HCT116 (cell line): ENCODE results near the gene SQSTM1. TPM values are rescaled to one million over a fixed set of nuclear protein-coding genes. Genes with fewer than 3 reads are reported as not detected.

ENCODE experiments used
- ATAC-seq: fragments of 200-7000 bp; cut with Tn5 transposase; 2 replicates; pipeline ENCODE4 v1.9.1; 2020; ENCODE audit warnings: mild to moderate bottlenecking, moderate library complexity
- BruUV-seq: library from RNA; stranded (reverse); fragments of 400-500 nt; replicated peaks from 2 replicates; lab custom pipeline; 2021; lab: Mats Ljungman, UMichigan
- CTCF ChIA-PET: fragments of 300-600 bp; sonication (Branson Sonifier 250); formaldehyde crosslinking; loops from one replicate; lab custom pipeline; 2021; ENCODE audit warnings: antibody characterized with exemption; lab: Charles Lee
- POLR2A ChIA-PET: fragments of 300-600, 350-600 bp; sonication (Branson Sonifier 250); formaldehyde crosslinking; loops from one replicate; lab custom pipeline; 2021; ENCODE audit warnings: antibody characterized with exemption; lab: Charles Lee
- RAD21 ChIA-PET, 2 experiments: fragments of 300-600 bp; sonication (Branson Sonifier 250); formaldehyde crosslinking; loops; one replicate each; lab custom pipeline; 2023; ENCODE audit warnings: low total read pairs in 2 of 2; ENCODE audit not compliant: uncharacterized antibody in 2 of 2, unreplicated experiment in 2 of 2, low non-redundant PET in 1 of 2; lab: Charles Lee
- DNase-seq: peaks from one replicate; pipeline ENCODE4 v3.0.0-alpha.2; 2010; ENCODE audit warnings: low read depth, low spot score
- H2AFZ ChIP-seq: fragments of 200-600 bp; shearing (Covaris generic), sonication (generic); 2 replicates; pipeline ENCODE4 v1.6.1; 2017; ENCODE audit warnings: low read depth, mixed run types, mixed read lengths, antibody characterized with exemption, low read length; ENCODE audit not compliant: poor library complexity, severe bottlenecking
- H3K27ac ChIP-seq: 2 replicates; pipeline ENCODE4 v1.5.1; 2012; ENCODE audit warnings: low read depth, low read length
- H3K27me3 ChIP-seq: fragments of 200-600 bp; sonication (generic); 2 replicates; pipeline ENCODE4 v1.6.1; 2016; ENCODE audit warnings: mixed run types, low read length, mixed read lengths; ENCODE audit not compliant: insufficient read depth
- H3K36me3 ChIP-seq, 2 experiments: fragments of 200-500 bp in 1 of 2; fragments of 200-600 bp in 1 of 2; sonication (Bioruptor generic) in 1 of 2; sonication (generic) in 1 of 2; 2 replicates each; pipeline versions ENCODE4 v1.5.1 to v1.6.1; 2014 to 2016; ENCODE audit warnings: low read length in 2 of 2, inconsistent platforms in 1 of 2, mixed read lengths in 1 of 2, mixed run types in 1 of 2; ENCODE audit not compliant: insufficient read depth in 2 of 2, control insufficient read depth in 1 of 2
- H3K4me1 ChIP-seq, 2 experiments: fragments of 200-600 bp in 1 of 2; sonication (generic) in 1 of 2; 2 replicates each; pipeline versions ENCODE4 v1.5.1 to v1.6.1; 2012 to 2017; ENCODE audit warnings: low read length in 2 of 2, inconsistent platforms in 1 of 2, mild to moderate bottlenecking in 1 of 2, mixed read lengths in 1 of 2, mixed run types in 1 of 2, moderate library complexity in 1 of 2; ENCODE audit not compliant: insufficient read depth in 2 of 2, control insufficient read depth in 1 of 2
- H3K4me2 ChIP-seq: fragments of 200-600 bp; sonication (generic); 2 replicates; pipeline ENCODE4 v1.6.1; 2017; ENCODE audit warnings: mixed run types, low read length, mixed read lengths
- H3K4me3 ChIP-seq, 2 experiments: fragments of 200-600 bp in 1 of 2; sonication (generic) in 1 of 2; replicated peaks in 1 of 2; 2 replicates each; pipeline ENCODE4 v1.5.1; 2011 to 2016; ENCODE audit warnings: low read length in 2 of 2, control low read depth in 1 of 2, low read depth in 1 of 2, mild to moderate bottlenecking in 1 of 2, mixed read lengths in 1 of 2, mixed run types in 1 of 2
- H3K79me2 ChIP-seq: fragments of 200-600 bp; sonication (generic); 2 replicates; pipeline ENCODE4 v1.6.1; 2017; ENCODE audit warnings: mild to moderate bottlenecking, mixed run types, low read length, moderate library complexity, mixed read lengths; ENCODE audit not compliant: insufficient read depth
- H3K9ac ChIP-seq: fragments of 200-600 bp; sonication (generic); 2 replicates; pipeline ENCODE4 v1.6.1; 2016; ENCODE audit warnings: low read length, mixed read lengths
- H3K9me2 ChIP-seq: fragments of 200-600 bp; sonication (generic), shearing (Covaris generic); 2 replicates; pipeline ENCODE4 v1.6.1; 2017; ENCODE audit warnings: mixed run types, mild to moderate bottlenecking, moderate library complexity; ENCODE audit not compliant: insufficient read depth
- H3K9me3 ChIP-seq, 2 experiments: fragments of 200-500 bp in 1 of 2; fragments of 200-600 bp in 1 of 2; sonication (Bioruptor generic) in 1 of 2; sonication (generic) in 1 of 2; 2 replicates each; pipeline ENCODE4 v1.6.1; 2014 to 2017; ENCODE audit warnings: low read length in 2 of 2, mixed read lengths in 2 of 2, inconsistent platforms in 1 of 2, low read depth in 1 of 2, mild to moderate bottlenecking in 1 of 2, mixed run types in 1 of 2, moderate library complexity in 1 of 2; ENCODE audit not compliant: control insufficient read depth in 1 of 2, insufficient read depth in 1 of 2
- H4K20me1 ChIP-seq: fragments of 200-600 bp; sonication (generic), shearing (Covaris generic); 2 replicates; pipeline ENCODE4 v1.6.1; 2017; ENCODE audit warnings: mixed run types, mild to moderate bottlenecking, moderate library complexity; ENCODE audit not compliant: insufficient read depth
- CTCF ChIP-seq, 3 experiments: fragments of 200-600 bp in 1 of 3; sonication (generic) in 1 of 3; IDR thresholded peaks in 2 of 3; conservative IDR thresholded peaks in 1 of 3; 2 replicates each; pipeline ENCODE4 v1.5.1; 2012 to 2017; ENCODE audit warnings: low read depth in 2 of 3, low read length in 2 of 3, antibody characterized with exemption in 1 of 3, borderline replicate concordance in 1 of 3, control low read depth in 1 of 3, mild to moderate bottlenecking in 1 of 3, mixed read lengths in 1 of 3, mixed run types in 1 of 3, moderate library complexity in 1 of 3; ENCODE audit not compliant: insufficient read depth in 1 of 3
- EGR1 ChIP-seq: IDR thresholded peaks from 2 replicates; pipeline ENCODE4 v1.6.1; 2012; ENCODE audit warnings: low read depth
- ELF1 ChIP-seq: IDR thresholded peaks from 2 replicates; pipeline ENCODE4 v1.6.1; 2012; ENCODE audit warnings: low read depth, borderline replicate concordance
- EZH2phosphoT487 ChIP-seq: fragments of 200-600 bp; IDR thresholded peaks from 2 replicates; pipeline ENCODE4 v1.6.1; 2018; ENCODE audit warnings: antibody characterized with exemption, borderline replicate concordance
- FOSL1 ChIP-seq: IDR thresholded peaks from 2 replicates; pipeline ENCODE4 v1.6.1; 2012; ENCODE audit warnings: low read depth
- JUND ChIP-seq: IDR thresholded peaks from 2 replicates; pipeline ENCODE4 v1.6.1; 2012
- POLR2A ChIP-seq: IDR thresholded peaks from 2 replicates; pipeline ENCODE4 v1.7.0; 2011; ENCODE audit warnings: borderline replicate concordance; ENCODE audit not compliant: insufficient read depth, insufficient read length; ENCODE audit errors: extremely low read depth
- POLR2AphosphoS5 ChIP-seq: IDR thresholded peaks from 2 replicates; pipeline ENCODE4 v1.6.1; 2011; ENCODE audit warnings: mild to moderate bottlenecking, low read depth, low read length, moderate library complexity
- RAD21 ChIP-seq: IDR thresholded peaks from 2 replicates; pipeline ENCODE4 v1.6.1; 2012; ENCODE audit warnings: low read depth, mild to moderate bottlenecking
- REST ChIP-seq: IDR thresholded peaks from 2 replicates; pipeline ENCODE4 v1.6.1; 2012; ENCODE audit warnings: low read depth
- SIN3A ChIP-seq: IDR thresholded peaks from 2 replicates; pipeline ENCODE4 v1.6.1; 2012; ENCODE audit warnings: low read depth
- SP1 ChIP-seq: IDR thresholded peaks from 2 replicates; pipeline ENCODE4 v1.6.1; 2012; ENCODE audit warnings: low read depth
- YY1 ChIP-seq: IDR thresholded peaks from 2 replicates; pipeline ENCODE4 v1.6.1; 2011; ENCODE audit warnings: low read length, low read depth, moderate library complexity, mild to moderate bottlenecking; ENCODE audit not compliant: insufficient replicate concordance; ENCODE audit errors: extremely low read depth
- ZBTB33 ChIP-seq: IDR thresholded peaks from 2 replicates; pipeline ENCODE4 v1.6.1; 2011; ENCODE audit warnings: mild to moderate bottlenecking, low read length, moderate library complexity; ENCODE audit not compliant: insufficient replicate concordance; ENCODE audit errors: extremely low read depth
- ZFX ChIP-seq: fragments of 450-650 bp; IDR thresholded peaks from 2 replicates; pipeline ENCODE4 v1.6.1; 2017
- ZNF274 ChIP-seq: fragments of 200-500 bp; sonication (Bioruptor generic); IDR thresholded peaks from 2 replicates; pipeline ENCODE4 v1.6.1; 2014; ENCODE audit warnings: mild to moderate bottlenecking, low read depth, low read length, inconsistent platforms
- intact Hi-C: fragments of 100-400 bp; cut with micrococcal nuclease; formaldehyde crosslinking; loops from 2 replicates; pipeline ENCODE4 v1.10.0; 2022
- total RNA-seq: library from RNA; stranded (reverse); gene quantifications from one replicate; pipeline ENCODE4 v1.2.1, GENCODE V29; 2021; ENCODE audit not compliant: unreplicated experiment
- TF ChIP-seq, protein P1 (sequence below): IDR thresholded peaks from 2 replicates; pipeline ENCODE4 v1.6.1; 2012

SQSTM1 gene
- total RNA-seq, 1 experiment from 2014 or later, result 299 TPM

DNA sequence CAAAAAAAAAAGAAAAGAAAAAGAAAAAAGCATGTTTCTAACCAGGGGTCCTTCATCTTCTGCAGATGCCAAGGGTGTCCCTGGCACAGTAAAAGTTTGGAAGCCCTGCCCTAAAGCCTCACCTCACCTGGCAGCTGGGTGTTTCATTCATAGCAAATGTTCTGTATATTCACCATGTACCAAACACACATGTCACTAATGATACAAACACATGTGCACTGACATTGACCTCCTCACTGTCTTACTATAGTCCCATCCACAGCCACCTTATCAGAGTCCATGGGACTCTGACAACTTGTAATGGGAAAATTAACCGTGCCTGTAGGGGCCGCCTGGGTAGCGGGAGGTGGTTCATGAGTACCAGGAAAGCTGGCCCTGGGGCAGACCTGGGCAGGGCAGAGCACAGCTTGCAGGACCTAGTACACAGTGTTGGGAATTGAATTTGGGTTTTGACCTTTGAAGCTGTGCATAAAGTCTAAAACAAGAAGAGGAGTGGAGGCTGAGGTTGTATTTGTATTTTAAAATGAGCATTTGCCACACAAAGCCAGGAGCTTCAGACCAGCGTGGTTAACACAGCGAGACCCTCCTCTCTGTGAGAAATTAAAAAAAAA lies 7.6 kb upstream of the SQSTM1 start:
- Histone ChIP-seq H3K27me3 (no peaks in the 10 kb centered on the region), H3K36me3 (peaks cover 19 to 24% of the 10 kb centered on the region in 2 experiments; a peak in 3 of 4 replicates), H3K4me2 (no peak overlapping the region), H3K79me2 (peaks cover 9% of the 10 kb centered on the region; the same call in 1 of the 2 replicates), H3K4me1 (peaks cover 17 to 25% of the 10 kb centered on the region in 2 experiments), H3K9ac (no peak overlapping the region), H4K20me1 (no peaks in the 10 kb centered on the region), H3K27ac (no peak overlapping the region), H2AFZ (no peak overlapping the region), H3K4me3 (no peak overlapping the region), H3K9me3 (no peaks in the 10 kb centered on the region), H3K9me2 (no peaks in the 10 kb centered on the region)
- no TSS peak for BruUV-seq
- TF ChIP-seq RAD21 (no peak), FOSL1 (no peak), REST (no peak), EZH2phosphoT487 (no peak), ZNF274 (no peak), POLR2A (no peak), ZBTB33 (no peak), YY1 (no peak), CTCF (IDR thresholded peaks at IDR 0.05 in 2 of 3, conservative IDR thresholded peaks at IDR 0.05 in 1 of 3; ENCODE audit: borderline replicate concordance in 1 of 3, insufficient read depth in 1 of 3, low read depth in 2 of 3, low read length in 2 of 3) (no peak), EGR1 (no peak), POLR2AphosphoS5 (no peak), JUND (no peak), ZFX (no peak), ELF1 (no peak), SP1 (no peak), SIN3A (no peak)
- TF ChIP-seq, protein P1, sequence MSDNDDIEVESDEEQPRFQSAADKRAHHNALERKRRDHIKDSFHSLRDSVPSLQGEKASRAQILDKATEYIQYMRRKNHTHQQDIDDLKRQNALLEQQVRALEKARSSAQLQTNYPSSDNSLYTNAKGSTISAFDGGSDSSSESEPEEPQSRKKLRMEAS, result no peak
- intact Hi-C loops, result no loop called here
- ChIA-PET POLR2A (no interaction called here), CTCF (no interaction called here), RAD21 (no interaction called here)
- ATAC-seq, result no peak
- DNase-seq, result no peak
